Chondrocyte (in vitro differentiated cells): Measurements from ENCODE around the gene FRRS1. TPM values are rescaled to one million over a fixed set of nuclear protein-coding genes. Genes with fewer than 3 reads are reported as not detected.

Experiments used
- DNase-seq: peaks from one replicate; pipeline ENCODE4 v3.0.0; 2021; ENCODE audit warnings: mixed read lengths, low spot score
- H3K27ac Mint-ChIP-seq: one replicate; pipeline ENCODE4 v1.8.0; 2021; ENCODE audit warnings: mild to moderate bottlenecking, moderate library complexity, mixed read lengths; ENCODE audit not compliant: unreplicated experiment
- H3K27me3 Mint-ChIP-seq: 2 replicates; pipeline ENCODE4 v1.8.0; 2021; ENCODE audit warnings: low read depth, mixed read lengths
- H3K36me3 Mint-ChIP-seq: 2 replicates; pipeline ENCODE4 v1.8.0; 2021; ENCODE audit warnings: low read depth, mixed read lengths
- H3K4me1 Mint-ChIP-seq: 2 replicates; pipeline ENCODE4 v1.8.0; 2021; ENCODE audit warnings: low read depth, mild to moderate bottlenecking, mixed read lengths
- H3K4me3 Mint-ChIP-seq: one replicate; pipeline ENCODE4 v1.8.0; 2021; ENCODE audit warnings: mild to moderate bottlenecking, moderate library complexity, mixed read lengths; ENCODE audit not compliant: unreplicated experiment
- H3K9me3 Mint-ChIP-seq: 2 replicates; pipeline ENCODE4 v1.8.0; 2021; ENCODE audit warnings: low read depth, mixed read lengths
- CTCF ChIP-seq: fragments of 200-600 bp; sonication (generic); IDR thresholded peaks from 2 replicates; pipeline ENCODE4 v1.5.0; 2021; ENCODE audit warnings: antibody characterized with exemption, mild to moderate bottlenecking, moderate library complexity
- total RNA-seq: library from RNA; stranded (reverse); gene quantifications from 3 replicates; pipeline ENCODE4 v1.2.1, GENCODE V29; 2021

FRRS1 gene
- total RNA-seq, 1 donor from 2014 or later = 2.2 TPM

DNA sequence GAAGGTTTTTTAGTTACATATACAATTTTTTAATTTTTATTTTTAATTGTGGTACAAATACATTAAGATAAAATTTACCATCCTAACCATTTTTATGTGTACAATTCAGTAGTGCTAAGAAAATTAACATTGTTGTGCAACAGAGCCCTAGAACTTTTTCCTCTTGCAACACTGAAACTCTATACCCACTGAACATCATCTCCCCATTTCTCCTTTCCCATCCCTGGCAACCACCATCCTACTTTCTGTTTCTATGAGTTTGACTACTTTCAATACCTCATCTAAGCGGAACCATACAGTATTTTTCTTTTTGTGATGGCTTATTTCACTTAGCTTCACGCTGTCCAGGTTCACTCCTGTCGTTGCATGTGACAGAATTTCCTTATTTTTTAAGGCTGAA lies 66.4 kb downstream of the FRRS1 start:
- no peak for DNase-seq
- Mint-ChIP-seq H3K27ac (no peak overlapping the region), H3K9me3 (peaks cover 6% of the 10 kb centered on the region), H3K4me1 (no peaks in the 10 kb centered on the region), H3K36me3 (peaks cover 1% of the 10 kb centered on the region), H3K4me3 (no peak overlapping the region), H3K27me3 (no peaks in the 10 kb centered on the region)
- TF ChIP-seq CTCF = no peak

DNA sequence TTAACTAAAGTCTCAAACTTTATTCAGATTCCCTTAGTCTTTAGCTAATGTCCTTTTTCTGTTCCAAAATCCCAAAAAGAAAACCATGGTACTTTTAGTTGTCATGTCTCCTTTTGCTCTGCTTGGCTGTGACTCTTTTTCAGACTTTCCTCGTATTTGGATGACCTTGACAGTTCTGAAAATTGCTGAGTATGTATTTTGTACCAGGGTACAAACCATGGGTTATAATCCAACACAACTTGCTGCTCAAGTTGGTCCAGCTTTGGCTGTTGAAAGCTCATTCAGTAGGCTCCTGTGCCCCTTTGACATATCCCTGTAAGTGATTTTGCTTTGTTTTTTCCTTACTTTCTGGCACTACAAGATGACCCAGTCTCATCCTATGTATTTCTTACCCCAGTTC lies 68.9 kb downstream of the FRRS1 start:
- H3K36me3 Mint-ChIP-seq = peaks cover 2% of the 10 kb centered on the region
- no peak overlapping the region for H3K4me3 Mint-ChIP-seq
- no peak for DNase-seq
- no peaks in the 10 kb centered on the region for H3K27me3 Mint-ChIP-seq
- peaks cover 6% of the 10 kb centered on the region for H3K9me3 Mint-ChIP-seq
- no peak for TF ChIP-seq CTCF
- H3K27ac Mint-ChIP-seq = no peak overlapping the region
- no peaks in the 10 kb centered on the region for H3K4me1 Mint-ChIP-seq

- DNase-seq = no peak
- H3K27ac Mint-ChIP-seq = no peak overlapping the region
- no peak for TF ChIP-seq CTCF
- H3K9me3 Mint-ChIP-seq = peaks cover 6% of the 10 kb centered on the region
- no peaks in the 10 kb centered on the region for H3K27me3 Mint-ChIP-seq
- peaks cover 2% of the 10 kb centered on the region for H3K36me3 Mint-ChIP-seq
- no peak overlapping the region for H3K4me3 Mint-ChIP-seq
- H3K4me1 Mint-ChIP-seq = no peaks in the 10 kb centered on the region
These were observed 69.8 kb downstream of the FRRS1 start for GRCh38 chr1:99696616-99697015.

GRCh38 chr1:99691175-99691574 lies 75.3 kb downstream of the FRRS1 start:
- no peak for TF ChIP-seq CTCF
- Mint-ChIP-seq H3K9me3 (no peaks in the 10 kb centered on the region), H3K4me3 (no peak overlapping the region), H3K27ac (no peak overlapping the region), H3K36me3 (peaks cover 10% of the 10 kb centered on the region), H3K4me1 (peaks cover 5% of the 10 kb centered on the region), H3K27me3 (no peaks in the 10 kb centered on the region)
- DNase-seq = no peak

DNA sequence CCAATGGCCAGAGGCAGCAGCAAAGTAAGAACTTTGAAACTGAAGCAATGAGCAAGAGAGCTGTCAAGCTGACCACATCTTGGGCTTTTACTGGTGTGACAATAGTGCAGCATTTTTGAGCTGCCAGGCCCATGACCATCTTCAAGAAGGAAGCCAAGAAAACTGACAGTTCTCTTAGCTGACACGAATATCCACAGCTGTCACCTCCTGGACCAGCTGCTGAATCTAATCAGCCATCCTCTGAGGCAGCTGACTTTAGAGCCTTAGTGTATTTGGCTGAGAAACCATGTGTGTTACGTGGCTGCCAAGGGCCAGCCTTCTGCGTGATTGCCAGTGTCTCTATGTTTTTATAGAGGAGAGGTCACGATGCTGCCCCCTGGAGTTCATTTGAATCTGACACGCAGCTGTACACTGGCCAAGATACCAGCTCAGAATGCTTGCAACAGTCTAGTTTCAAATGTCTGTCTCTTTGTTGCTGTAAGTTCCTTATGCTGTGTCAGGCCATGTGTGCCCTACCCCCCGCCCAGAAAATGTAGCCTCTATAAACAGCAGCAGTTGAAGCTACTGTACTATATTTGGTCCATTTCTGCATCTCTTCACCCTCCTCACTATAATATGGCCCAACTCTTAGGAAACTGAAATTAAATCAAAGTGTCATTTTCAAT lies 80.8 kb downstream of the FRRS1 start:
- no peak for DNase-seq
- Mint-ChIP-seq H3K27ac (peak overlapping the region; percentile 83), H3K4me3 (no peak overlapping the region), H3K36me3 (peaks cover 10% of the 10 kb centered on the region), H3K9me3 (no peaks in the 10 kb centered on the region), H3K4me1 (peaks cover 34% of the 10 kb centered on the region), H3K27me3 (no peaks in the 10 kb centered on the region)
- TF ChIP-seq CTCF = peak; percentile 80
